C4-2B (cell line): Measurements from ENCODE around the gene NBAS.
"Not testable (repeated sequence)": the region's sequence is repeated elsewhere in the genome, so short reads cannot be mapped to it uniquely, and the experiment has no call there.

Experiments used
- H3K27ac ChIP-seq: fragments of 450-650 bp; 2 replicates; pipeline ENCODE4 v1.5.1; 2017
- ZFX ChIP-seq: fragments of 450-650 bp; IDR thresholded peaks from 2 replicates; pipeline ENCODE4 v1.6.1; 2017
- TF ChIP-seq, protein P1 (sequence below): fragments of 450-650 bp; conservative IDR thresholded peaks from 2 replicates; pipeline ENCODE4 v1.5.1; 2017; ENCODE audit warnings: mild to moderate bottlenecking

NBAS gene

DNA sequence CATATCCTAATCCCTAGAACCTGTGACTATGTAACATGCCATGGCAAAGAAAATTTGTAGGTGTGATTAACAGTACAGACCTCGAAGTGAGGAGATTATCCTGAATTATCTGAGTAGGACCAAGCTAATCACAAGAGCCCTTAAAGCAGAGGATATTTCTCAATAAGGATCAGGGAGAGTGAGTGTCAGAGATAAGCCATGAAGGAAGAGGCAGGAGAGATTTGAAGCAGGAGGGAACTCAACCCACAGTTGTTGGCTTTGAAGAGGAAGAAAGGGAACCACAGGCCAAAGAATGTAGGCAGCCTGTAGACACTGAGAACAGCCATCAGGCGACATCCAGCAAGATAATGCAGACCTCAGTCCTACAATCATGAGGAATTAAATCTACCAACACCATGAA, 229.3 kb downstream of the NBAS start:
- TF ChIP-seq ZFX, result no peak
- TF ChIP-seq, protein P1, sequence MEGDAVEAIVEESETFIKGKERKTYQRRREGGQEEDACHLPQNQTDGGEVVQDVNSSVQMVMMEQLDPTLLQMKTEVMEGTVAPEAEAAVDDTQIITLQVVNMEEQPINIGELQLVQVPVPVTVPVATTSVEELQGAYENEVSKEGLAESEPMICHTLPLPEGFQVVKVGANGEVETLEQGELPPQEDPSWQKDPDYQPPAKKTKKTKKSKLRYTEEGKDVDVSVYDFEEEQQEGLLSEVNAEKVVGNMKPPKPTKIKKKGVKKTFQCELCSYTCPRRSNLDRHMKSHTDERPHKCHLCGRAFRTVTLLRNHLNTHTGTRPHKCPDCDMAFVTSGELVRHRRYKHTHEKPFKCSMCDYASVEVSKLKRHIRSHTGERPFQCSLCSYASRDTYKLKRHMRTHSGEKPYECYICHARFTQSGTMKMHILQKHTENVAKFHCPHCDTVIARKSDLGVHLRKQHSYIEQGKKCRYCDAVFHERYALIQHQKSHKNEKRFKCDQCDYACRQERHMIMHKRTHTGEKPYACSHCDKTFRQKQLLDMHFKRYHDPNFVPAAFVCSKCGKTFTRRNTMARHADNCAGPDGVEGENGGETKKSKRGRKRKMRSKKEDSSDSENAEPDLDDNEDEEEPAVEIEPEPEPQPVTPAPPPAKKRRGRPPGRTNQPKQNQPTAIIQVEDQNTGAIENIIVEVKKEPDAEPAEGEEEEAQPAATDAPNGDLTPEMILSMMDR, result no peak
- H3K27ac ChIP-seq, result no peak overlapping the region

GRCh38 chr2:15325296-15325695, 235.8 kb downstream of the NBAS start:
- no peak overlapping the region for H3K27ac ChIP-seq
- no peak for TF ChIP-seq ZFX
- TF ChIP-seq, protein P1, result no peak

DNA sequence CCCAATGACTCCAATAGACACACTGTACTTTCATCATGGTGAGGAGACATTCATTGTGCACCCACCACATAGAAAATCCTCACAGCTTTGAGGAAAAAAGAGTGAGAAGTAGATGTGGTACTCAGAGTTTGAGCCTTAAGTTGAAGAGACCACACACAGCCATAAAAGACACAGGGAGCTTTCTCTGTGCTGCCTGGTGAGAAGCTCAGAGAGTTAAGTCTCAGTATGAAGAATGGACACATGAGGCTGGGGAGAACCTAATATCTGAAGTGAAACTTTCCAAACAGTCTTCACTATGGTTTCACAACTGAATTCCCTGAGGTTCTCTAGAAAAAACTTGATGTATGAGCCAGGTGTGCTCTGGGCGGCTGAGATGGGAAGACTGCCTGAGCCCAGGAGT, 237.9 kb downstream of the NBAS start:
- no peak overlapping the region for H3K27ac ChIP-seq
- TF ChIP-seq ZFX, result no peak
- TF ChIP-seq, protein P1, result no peak

GRCh38 chr2:15321481-15321880, 239.7 kb downstream of the NBAS start:
- H3K27ac ChIP-seq, result not testable (repeated sequence)

GRCh38 chr2:15316370-15316814, 244.7 kb downstream of the NBAS start:
- TF ChIP-seq ZFX, result no peak
- TF ChIP-seq, protein P1, result no peak
- no peak overlapping the region for H3K27ac ChIP-seq

DNA sequence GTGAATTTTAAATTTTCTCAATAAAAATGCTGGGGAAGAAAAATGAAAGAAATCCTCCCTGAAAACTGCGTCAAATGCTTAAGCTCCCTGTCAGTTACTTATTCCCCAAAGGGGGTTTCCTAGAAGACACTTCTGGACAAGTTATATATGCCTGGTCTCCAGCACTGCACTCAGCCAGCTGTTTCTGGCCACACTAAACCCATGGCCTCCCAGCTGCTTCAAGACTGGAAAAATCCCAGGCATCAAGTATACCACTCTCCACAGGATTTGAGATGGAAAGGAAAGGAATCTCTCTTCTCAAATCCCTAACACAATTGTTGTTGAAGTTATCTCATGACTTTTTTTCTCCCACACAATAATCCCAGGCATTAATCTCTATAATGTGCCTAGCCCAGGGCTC, 245.7 kb downstream of the NBAS start:
- TF ChIP-seq, protein P1, result no peak
- TF ChIP-seq ZFX, result no peak
- H3K27ac ChIP-seq, result no peak overlapping the region

- TF ChIP-seq, protein P1, result no peak
- TF ChIP-seq ZFX, result no peak
- no peak overlapping the region for H3K27ac ChIP-seq
Measured at GRCh38 chr2:15313657-15314056, 247.5 kb downstream of the NBAS start.

GRCh38 chr2:15311926-15312325, 249.2 kb downstream of the NBAS start:
- no peak for TF ChIP-seq ZFX
- TF ChIP-seq, protein P1, result no peak
- H3K27ac ChIP-seq, result no peak overlapping the region
